Mesenchymal stem cell (in vitro differentiated cells and primary cell): Measurements from ENCODE around the gene SH3PXD2A.
"Not testable (repeated sequence)": the region's sequence is repeated elsewhere in the genome, so short reads cannot be mapped to it uniquely, and the experiment has no call there.

ENCODE experiments used
- DNase-seq: peaks from one replicate; pipeline ENCODE4 v3.0.0-alpha.2; 2013
- H2AFZ ChIP-seq: one replicate; pipeline ENCODE4 v1.6.1; 2013; ENCODE audit warnings: low read depth, mild to moderate bottlenecking, control low read depth, inconsistent platforms, low read length, moderate library complexity
- H2AK5ac ChIP-seq: 2 replicates; pipeline ENCODE4 v1.6.1; 2013; ENCODE audit warnings: low read length, moderate library complexity, mild to moderate bottlenecking, inconsistent platforms; ENCODE audit not compliant: severe bottlenecking
- H2BK120ac ChIP-seq: one replicate; pipeline ENCODE4 v1.6.1; 2013; ENCODE audit warnings: low read depth, mild to moderate bottlenecking, inconsistent platforms, low read length, moderate library complexity
- H2BK12ac ChIP-seq, 2 experiments: one replicate each; pipeline ENCODE4 v1.6.1; 2013; ENCODE audit warnings: inconsistent platforms in 2 of 2, low read length in 2 of 2, mild to moderate bottlenecking in 2 of 2, moderate library complexity in 2 of 2, control low read depth in 1 of 2
- H2BK15ac ChIP-seq: one replicate; pipeline ENCODE4 v1.6.1; 2013; ENCODE audit warnings: mild to moderate bottlenecking, low read depth, inconsistent platforms; ENCODE audit not compliant: poor library complexity, severe bottlenecking
- H2BK5ac ChIP-seq: 2 replicates; pipeline ENCODE4 v1.6.1; 2013; ENCODE audit warnings: low read depth, mild to moderate bottlenecking, low read length, control low read depth, inconsistent platforms; ENCODE audit not compliant: poor library complexity, severe bottlenecking
- H3K14ac ChIP-seq, 2 experiments: one replicate each; pipeline ENCODE4 v1.6.1; 2013; ENCODE audit warnings: inconsistent platforms in 2 of 2, low read length in 2 of 2, control low read depth in 1 of 2, mild to moderate bottlenecking in 1 of 2, moderate library complexity in 1 of 2
- H3K18ac ChIP-seq, 2 experiments: one replicate each; pipeline ENCODE4 v1.6.1; 2013; ENCODE audit warnings: inconsistent platforms in 2 of 2, low read length in 2 of 2, control low read depth in 1 of 2, low read depth in 1 of 2, mild to moderate bottlenecking in 1 of 2
- H3K23ac ChIP-seq, 2 experiments: one replicate each; pipeline ENCODE4 v1.6.1; 2013; ENCODE audit warnings: inconsistent platforms in 2 of 2, low read length in 2 of 2, mild to moderate bottlenecking in 2 of 2, moderate library complexity in 2 of 2, control low read depth in 1 of 2
- H3K27ac ChIP-seq: 2 replicates; pipeline ENCODE4 v1.5.1; 2013; ENCODE audit warnings: mild to moderate bottlenecking, moderate library complexity, low read length, control low read depth, inconsistent platforms; ENCODE audit not compliant: poor library complexity, severe bottlenecking
- H3K27me3 ChIP-seq, 2 experiments: 2 replicates each; pipeline versions ENCODE4 v1.6.1 to v1.7.0; 2013; ENCODE audit warnings: low read length in 2 of 2, mild to moderate bottlenecking in 2 of 2, moderate library complexity in 2 of 2, control low read depth in 1 of 2, inconsistent platforms in 1 of 2; ENCODE audit not compliant: control insufficient read depth in 1 of 2, insufficient read depth in 1 of 2
- H3K36me3 ChIP-seq, 2 experiments: 2 replicates each; pipeline versions ENCODE4 v1.6.1 to v1.7.0; 2013; ENCODE audit warnings: low read length in 2 of 2, control low read depth in 1 of 2, inconsistent platforms in 1 of 2, low read depth in 1 of 2, mild to moderate bottlenecking in 1 of 2; ENCODE audit not compliant: insufficient read depth in 2 of 2, control insufficient read depth in 1 of 2
- H3K4ac ChIP-seq, 2 experiments: one replicate each; pipeline ENCODE4 v1.6.1; 2013; ENCODE audit warnings: inconsistent platforms in 2 of 2, low read length in 2 of 2, mild to moderate bottlenecking in 2 of 2, moderate library complexity in 2 of 2, control low read depth in 1 of 2, low read depth in 1 of 2
- H3K4me1 ChIP-seq: 2 replicates; pipeline ENCODE4 v1.6.1; 2013; ENCODE audit warnings: low read depth, low read length, control low read depth; ENCODE audit not compliant: control insufficient read depth, insufficient read depth
- H3K4me2 ChIP-seq: 2 replicates; pipeline ENCODE4 v1.6.1; 2013; ENCODE audit warnings: low read length, mild to moderate bottlenecking, inconsistent platforms; ENCODE audit not compliant: poor library complexity, severe bottlenecking
- H3K4me3 ChIP-seq, 2 experiments: 2 replicates each; pipeline versions ENCODE4 v1.5.1 to v1.7.0; 2013; ENCODE audit warnings: low read length in 2 of 2, mild to moderate bottlenecking in 2 of 2, control low read depth in 1 of 2, low read depth in 1 of 2; ENCODE audit not compliant: insufficient read depth in 1 of 2
- H3K79me1 ChIP-seq: replicated peaks from 2 replicates; pipeline ENCODE4 v1.6.1; 2013; ENCODE audit warnings: mild to moderate bottlenecking, control low read depth, low read length, inconsistent platforms; ENCODE audit not compliant: poor library complexity, severe bottlenecking
- H3K9ac ChIP-seq: 2 replicates; pipeline ENCODE4 v1.7.0; 2013; ENCODE audit warnings: mild to moderate bottlenecking, low read length, moderate library complexity
- H3K9me3 ChIP-seq: 2 replicates; pipeline ENCODE4 v1.7.0; 2013; ENCODE audit warnings: mild to moderate bottlenecking, low read length; ENCODE audit not compliant: control insufficient read depth
- H4K8ac ChIP-seq: one replicate; pipeline ENCODE4 v1.6.1; 2013; ENCODE audit warnings: inconsistent platforms, mild to moderate bottlenecking, low read length, moderate library complexity
- H4K91ac ChIP-seq: one replicate; pipeline ENCODE4 v1.6.1; 2013; ENCODE audit warnings: mild to moderate bottlenecking, low read length, inconsistent platforms
- WGBS: methylation state at CpG from one replicate; pipeline ENCODE4 v1.1.7; 2013; ENCODE audit warnings: mixed read lengths; 5-methylcytosine and 5-hydroxymethylcytosine counted together

The SH3PXD2A gene

GRCh38 chr10:103762162-103762561 is 93.2 kb downstream of the SH3PXD2A start:
- Histone ChIP-seq H2BK12ac (peak overlapping the region in 1 of 2 experiments; percentile 54), H3K27ac (no peak overlapping the region), H2BK120ac (peak overlapping the region; percentile 11), H3K14ac (no peak overlapping the region), H2AFZ (no peak overlapping the region), H3K23ac (no peak overlapping the region), H3K4me1 (peaks cover 50% of the 10 kb centered on the region), H2AK5ac (peak overlapping the region; percentile 53), H3K36me3 (peaks cover 0 to 18% of the 10 kb centered on the region in 2 experiments), H3K4me2 (no peak overlapping the region), H3K4me3 (no peak overlapping the region), H3K9ac (no peak overlapping the region), H3K4ac (no peak overlapping the region), H4K91ac (no peak overlapping the region), H4K8ac (no peak overlapping the region), H3K27me3 (no peaks in the 10 kb centered on the region), H3K9me3 (no peaks in the 10 kb centered on the region), H3K18ac (no peak overlapping the region), H2BK5ac (no peak overlapping the region), H3K79me1 (no peaks in the 10 kb centered on the region), H2BK15ac (peak overlapping the region; percentile 1)
- no peak for DNase-seq
- 100% methylated on average over 4 of the region's 4 CpGs for WGBS

DNA sequence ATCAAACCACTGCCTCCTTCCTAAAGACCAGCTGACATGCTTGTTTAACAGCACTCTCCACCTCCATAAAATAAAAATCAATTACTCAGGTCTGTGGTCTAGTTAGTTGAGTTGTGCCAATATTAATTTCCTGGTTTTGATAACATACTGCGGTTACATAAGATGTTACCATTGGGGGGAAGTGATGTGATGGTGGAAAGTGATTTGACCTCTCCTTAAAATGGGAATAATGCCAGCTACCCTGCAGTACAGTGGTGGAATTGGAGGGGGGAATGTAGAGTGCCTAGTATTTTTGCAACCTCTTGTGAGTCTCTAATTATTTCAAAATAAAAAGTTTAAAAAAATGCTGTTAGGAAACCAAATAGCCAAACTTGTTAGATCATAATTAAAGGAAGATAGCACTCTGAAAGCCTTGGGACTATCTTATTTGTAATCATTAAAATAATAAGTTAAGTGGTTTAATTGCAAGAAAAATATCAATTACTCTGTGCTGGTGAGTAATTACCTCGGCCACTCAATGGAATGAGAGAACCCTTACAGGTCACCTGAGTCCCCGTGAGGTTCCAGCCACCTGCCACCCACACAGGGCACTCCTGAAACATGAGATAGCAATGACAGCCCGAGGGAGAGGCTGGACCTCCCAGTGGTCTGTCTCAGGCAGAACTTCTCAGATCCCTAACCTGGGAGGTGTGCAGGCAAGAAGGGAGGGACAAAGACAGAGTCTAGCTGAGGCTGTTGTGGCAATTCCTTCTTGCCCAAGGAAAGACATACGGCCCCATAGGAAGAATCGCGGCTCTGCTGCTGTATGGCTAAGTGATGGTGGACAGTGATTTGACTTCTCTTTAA is 94.1 kb downstream of the SH3PXD2A start:
- H3K4me2 ChIP-seq = no peak overlapping the region
- H3K23ac ChIP-seq = no peak overlapping the region
- no peak overlapping the region for H2BK15ac ChIP-seq
- H3K9ac ChIP-seq = no peak overlapping the region
- no peak overlapping the region for H2BK5ac ChIP-seq
- H2BK120ac ChIP-seq = no peak overlapping the region
- 96% methylated on average over 7 of the region's 7 CpGs for WGBS
- H3K27ac ChIP-seq = no peak overlapping the region
- H3K4ac ChIP-seq = peak overlapping the region in 1 of 2 experiments; percentile 44
- H3K9me3 ChIP-seq = no peaks in the 10 kb centered on the region
- no peaks in the 10 kb centered on the region for H3K79me1 ChIP-seq
- H2BK12ac ChIP-seq = peak overlapping the region in 1 of 2 experiments; percentile 7
- no peak overlapping the region for H3K14ac ChIP-seq
- no peak overlapping the region for H3K18ac ChIP-seq
- no peak for DNase-seq
- no peak overlapping the region for H2AK5ac ChIP-seq
- no peak overlapping the region for H4K91ac ChIP-seq
- no peak overlapping the region for H2AFZ ChIP-seq
- no peak overlapping the region for H3K4me3 ChIP-seq
- H3K36me3 ChIP-seq = peaks cover 0 to 15% of the 10 kb centered on the region in 2 experiments
- H3K27me3 ChIP-seq = no peaks in the 10 kb centered on the region
- peaks cover 54% of the 10 kb centered on the region for H3K4me1 ChIP-seq
- H4K8ac ChIP-seq = no peak overlapping the region

GRCh38 chr10:103760233-103760632 is 95.1 kb downstream of the SH3PXD2A start:
- not testable (repeated sequence) for H3K27me3 ChIP-seq, H2AK5ac ChIP-seq, H3K9ac ChIP-seq, H4K8ac ChIP-seq, DNase-seq, H2AFZ ChIP-seq, H3K4me2 ChIP-seq, H3K36me3 ChIP-seq, H2BK5ac ChIP-seq, H2BK120ac ChIP-seq, H3K79me1 ChIP-seq, H3K23ac ChIP-seq, H2BK15ac ChIP-seq, H3K14ac ChIP-seq, H2BK12ac ChIP-seq, H3K9me3 ChIP-seq, H3K4me3 ChIP-seq, H3K27ac ChIP-seq, H4K91ac ChIP-seq, H3K18ac ChIP-seq
- Histone ChIP-seq H3K4ac (peak overlapping the region in 1 of 2 experiments; percentile 15), H3K4me1 (peaks cover 45% of the 10 kb centered on the region)
- WGBS = 100% methylated on average over 1 of the region's 3 CpGs

DNA sequence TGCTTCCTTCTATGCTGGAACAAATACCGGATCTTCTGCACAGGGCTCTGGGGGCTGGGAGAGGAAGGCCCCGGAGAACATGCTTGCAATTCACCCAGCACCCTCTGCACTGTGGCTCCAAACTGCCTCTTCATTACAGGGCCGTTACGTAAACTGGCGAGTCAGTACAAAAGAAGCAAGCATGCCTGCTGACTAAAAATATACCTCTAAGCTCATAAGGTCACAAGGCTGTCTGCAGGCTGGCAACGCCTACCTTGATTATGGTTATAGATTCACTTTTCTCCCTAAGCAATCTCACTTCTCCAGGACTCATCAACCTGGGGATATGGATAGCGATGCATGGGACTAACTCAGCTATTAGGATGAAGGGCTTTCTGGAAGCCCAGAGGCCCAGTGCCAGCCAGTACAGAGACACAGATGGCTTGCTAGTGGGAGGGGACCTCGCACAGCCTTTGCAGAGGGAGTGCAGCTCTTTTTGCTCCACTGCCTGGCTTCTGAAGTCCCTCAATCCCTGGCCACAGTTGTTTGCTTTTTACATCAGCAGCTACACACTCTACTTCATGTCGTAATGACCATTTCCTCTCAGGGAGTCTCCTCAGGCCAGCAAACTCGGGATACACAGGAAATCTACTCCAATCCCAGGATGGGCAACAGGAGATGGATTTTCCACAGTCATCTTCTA is 96.1 kb downstream of the SH3PXD2A start:
- Histone ChIP-seq H2BK120ac (peak overlapping the region; percentile 98), H3K14ac (peak overlapping the region in 1 of 2 experiments; percentile 27), H2BK15ac (peak overlapping the region; percentile 53), H3K18ac (peak overlapping the region; percentile 91 to 95), H3K36me3 (no peaks in the 10 kb centered on the region), H2BK5ac (no peak overlapping the region), H3K9ac (peak overlapping the region; percentile 52), H3K27ac (peak overlapping the region; percentile 47), H3K27me3 (peaks cover 0 to 6% of the 10 kb centered on the region in 2 experiments), H3K4ac (peak overlapping the region; percentile 42 to 96), H4K8ac (peak overlapping the region; percentile 68), H3K4me3 (no peak overlapping the region), H4K91ac (no peak overlapping the region), H2BK12ac (peak overlapping the region; percentile 64 to 92), H3K9me3 (no peaks in the 10 kb centered on the region), H3K23ac (peak overlapping the region in 1 of 2 experiments; percentile 14), H3K79me1 (no peaks in the 10 kb centered on the region), H3K4me2 (no peak overlapping the region), H2AK5ac (no peak overlapping the region), H2AFZ (peak overlapping the region; percentile 47), H3K4me1 (peaks cover 40% of the 10 kb centered on the region)
- peak; percentile 94 for DNase-seq
- WGBS = 24% methylated on average over 10 of the region's 10 CpGs
